Bronchial epithelial cell (primary cell): Measurements from ENCODE around the gene KMT2E. TPM values are rescaled to one million over a fixed set of nuclear protein-coding genes. Genes with fewer than 3 reads are reported as not detected.

Experiments
- DNase-seq: peaks from one replicate; pipeline ENCODE4 v3.0.0-alpha.2; 2010; ENCODE audit warnings: low read depth
- FAIRE-seq: peaks from 2 replicates; lab custom pipeline; 2011; peaks lifted over from hg19 to GRCh38; lab: Jason Lieb, UNC
- H3K27me3 ChIP-seq: 2 replicates; pipeline ENCODE4 v1.5.1; 2011; ENCODE audit warnings: low read length; ENCODE audit not compliant: control insufficient read depth, insufficient read depth
- H3K36me3 ChIP-seq: 2 replicates; pipeline ENCODE4 v1.5.1; 2011; ENCODE audit warnings: low read length; ENCODE audit not compliant: control insufficient read depth, insufficient read depth
- H3K4me3 ChIP-seq: 2 replicates; pipeline ENCODE4 v1.5.1; 2011; ENCODE audit warnings: mild to moderate bottlenecking, low read depth, low read length, control low read depth
- CTCF ChIP-seq: IDR thresholded peaks from 2 replicates; pipeline ENCODE4 v1.5.1; 2011; ENCODE audit warnings: mild to moderate bottlenecking, moderate library complexity, low read length, control low read depth, inconsistent platforms; ENCODE audit not compliant: insufficient read depth, severe bottlenecking
- total RNA-seq: library from RNA; depleted of rRNA; stranded (reverse); fragments of >200 nt; gene quantifications from 2 replicates; pipeline ENCODE4 v1.2.1, GENCODE V29; 2014

The KMT2E gene
- total RNA-seq, 1 donor from 2014 or later, result 79.8 TPM

GRCh38 chr7:105013221-105013815 lies 687 bp upstream of the KMT2E start:
- Histone ChIP-seq H3K27me3 (no peaks in the 10 kb centered on the region), H3K4me3 (peak overlapping the region; percentile 100), H3K36me3 (peaks cover 2% of the 10 kb centered on the region)
- TF ChIP-seq CTCF, result peak; percentile 69
- peak; percentile 84 for DNase-seq
- no peak for FAIRE-seq

- H3K36me3 ChIP-seq, result peaks cover 2% of the 10 kb centered on the region
- TF ChIP-seq CTCF, result no peak
- H3K27me3 ChIP-seq, result no peaks in the 10 kb centered on the region
- FAIRE-seq (no peak), DNase-seq (peak; percentile 58)
- peak overlapping the region; percentile 100 for H3K4me3 ChIP-seq
These were observed 836 bp downstream of the KMT2E start for GRCh38 chr7:105014693-105015389.

- peak overlapping the region; percentile 100 for H3K4me3 ChIP-seq
- FAIRE-seq, result no peak
- no peak for TF ChIP-seq CTCF
- no peaks in the 10 kb centered on the region for H3K27me3 ChIP-seq
- DNase-seq, result no peak
- H3K36me3 ChIP-seq, result no peaks in the 10 kb centered on the region
These were observed 1.5 kb downstream of the KMT2E start for GRCh38 chr7:105015390-105015965.

GRCh38 chr7:105016068-105016708 lies 2.2 kb downstream of the KMT2E start:
- FAIRE-seq (no peak), DNase-seq (no peak)
- TF ChIP-seq CTCF, result no peak
- Histone ChIP-seq H3K27me3 (no peaks in the 10 kb centered on the region), H3K36me3 (no peaks in the 10 kb centered on the region), H3K4me3 (peak overlapping the region; percentile 100)

GRCh38 chr7:105016709-105017656 lies 3.0 kb downstream of the KMT2E start:
- Histone ChIP-seq H3K36me3 (no peaks in the 10 kb centered on the region), H3K27me3 (no peaks in the 10 kb centered on the region), H3K4me3 (peak overlapping the region; percentile 100)
- no peak for TF ChIP-seq CTCF
- no peak for DNase-seq
- FAIRE-seq, result no peak
